B cell (primary cell): Measurements from ENCODE around the gene SPEF1.

ENCODE experiments used
- CTCF ChIP-seq: fragments of 200-600 bp; IDR thresholded peaks from one replicate; pipeline ENCODE4 v1.8.0; 2022; ENCODE audit warnings: antibody characterized with exemption, mild to moderate bottlenecking
- EZH2 ChIP-seq: IDR thresholded peaks from 2 replicates; pipeline ENCODE4 v1.6.1; 2012; ENCODE audit warnings: borderline replicate concordance, low read depth, mild to moderate bottlenecking, moderate library complexity, low read length; ENCODE audit not compliant: insufficient read depth, poor library complexity, severe bottlenecking

GRCh38 chr20:3763671-3764601, 17.3 kb downstream of the SPEF1 start:
- TF ChIP-seq CTCF (no peak), EZH2 (no peak)
